DMS79 treated with DMSO at 0.1 percent for 48 hours (cell line): ENCODE measurements around the gene TRIM27.
"Not testable (repeated sequence)": the region's sequence is repeated elsewhere in the genome, so short reads cannot be mapped to it uniquely, and the experiment has no call there.

ENCODE experiments used
- DNase-seq: peaks from one replicate; lab custom pipeline; 2025; lab: John Stamatoyannopoulos, UW

TRIM27 gene, protein sequence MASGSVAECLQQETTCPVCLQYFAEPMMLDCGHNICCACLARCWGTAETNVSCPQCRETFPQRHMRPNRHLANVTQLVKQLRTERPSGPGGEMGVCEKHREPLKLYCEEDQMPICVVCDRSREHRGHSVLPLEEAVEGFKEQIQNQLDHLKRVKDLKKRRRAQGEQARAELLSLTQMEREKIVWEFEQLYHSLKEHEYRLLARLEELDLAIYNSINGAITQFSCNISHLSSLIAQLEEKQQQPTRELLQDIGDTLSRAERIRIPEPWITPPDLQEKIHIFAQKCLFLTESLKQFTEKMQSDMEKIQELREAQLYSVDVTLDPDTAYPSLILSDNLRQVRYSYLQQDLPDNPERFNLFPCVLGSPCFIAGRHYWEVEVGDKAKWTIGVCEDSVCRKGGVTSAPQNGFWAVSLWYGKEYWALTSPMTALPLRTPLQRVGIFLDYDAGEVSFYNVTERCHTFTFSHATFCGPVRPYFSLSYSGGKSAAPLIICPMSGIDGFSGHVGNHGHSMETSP

DNA sequence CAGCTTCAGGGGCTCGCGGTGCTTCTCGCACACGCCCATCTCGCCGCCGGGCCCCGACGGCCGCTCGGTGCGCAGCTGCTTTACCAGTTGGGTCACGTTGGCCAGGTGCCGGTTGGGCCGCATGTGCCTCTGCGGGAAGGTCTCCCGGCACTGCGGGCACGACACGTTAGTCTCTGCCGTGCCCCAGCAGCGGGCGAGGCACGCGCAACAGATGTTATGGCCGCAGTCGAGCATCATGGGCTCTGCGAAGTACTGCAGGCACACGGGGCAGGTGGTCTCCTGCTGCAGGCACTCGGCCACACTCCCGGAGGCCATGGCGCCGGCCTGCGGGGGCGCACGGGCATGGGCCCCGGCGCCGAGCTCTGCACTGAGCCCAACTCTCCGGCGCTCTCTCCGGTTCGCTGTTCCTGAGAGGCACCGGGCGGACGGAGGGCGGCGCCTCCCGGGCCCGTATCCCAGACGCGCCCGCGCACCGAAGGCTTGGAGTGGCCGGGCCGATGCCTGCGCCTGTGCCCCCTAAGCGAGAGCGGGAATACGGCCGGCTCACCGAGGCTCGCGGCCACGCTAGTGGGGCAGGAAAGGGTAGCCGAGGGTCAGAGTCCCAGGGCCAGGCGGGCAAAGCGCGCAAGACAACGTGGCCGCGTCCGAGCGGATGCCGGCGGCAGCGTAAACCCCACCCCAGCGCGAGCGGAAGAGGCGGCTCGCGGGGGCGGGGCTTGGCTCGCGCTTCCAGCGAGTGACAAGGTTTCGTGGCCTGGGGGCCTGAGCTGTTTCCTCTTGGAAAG lies at the start of gene TRIM27:
Gene TRIM27 (minus strand): TSS at position 668 of the 785 bp plus-strand sequence. CDS start 353 bp downstream, at position 315.
- DNase-seq = peak; percentile 79

GRCh38 chr6:28970056-28970455 lies 46.3 kb upstream of the TRIM27 start:
- not testable (repeated sequence) for DNase-seq

GRCh38 chr6:28969129-28969528 lies 45.3 kb upstream of the TRIM27 start:
- DNase-seq = no peak

- DNase-seq = no peak
These were observed 44.7 kb upstream of the TRIM27 start for GRCh38 chr6:28968476-28968875.

DNA sequence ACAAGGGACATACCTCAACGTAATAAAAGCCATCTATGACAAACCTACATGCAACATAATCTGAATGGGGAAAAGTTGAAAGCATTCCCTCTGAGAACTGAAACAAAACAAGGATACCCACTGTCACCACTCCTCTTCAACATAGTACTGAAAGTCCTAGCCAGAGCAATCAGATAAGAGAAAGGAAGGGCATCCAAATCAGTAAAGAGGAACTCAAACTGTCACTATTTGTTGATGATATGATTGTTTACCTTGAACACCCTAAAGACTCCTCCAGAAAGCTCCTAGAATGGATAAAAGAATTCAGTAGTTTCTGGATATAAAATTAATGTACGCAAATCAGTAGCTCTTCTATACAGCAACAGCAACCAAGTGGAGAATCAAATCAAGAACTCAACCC lies 41.9 kb upstream of the TRIM27 start:
- no peak for DNase-seq

GRCh38 chr6:28960846-28961500 lies 37.2 kb upstream of the TRIM27 start:
- DNase-seq = no peak

- not testable (repeated sequence) for DNase-seq
These were observed 34.9 kb upstream of the TRIM27 start for GRCh38 chr6:28958561-28959243.

GRCh38 chr6:28957795-28958314 lies 34.1 kb upstream of the TRIM27 start:
- DNase-seq = not testable (repeated sequence)

GRCh38 chr6:28956331-28956730 lies 32.5 kb upstream of the TRIM27 start:
- DNase-seq = no peak

DNA sequence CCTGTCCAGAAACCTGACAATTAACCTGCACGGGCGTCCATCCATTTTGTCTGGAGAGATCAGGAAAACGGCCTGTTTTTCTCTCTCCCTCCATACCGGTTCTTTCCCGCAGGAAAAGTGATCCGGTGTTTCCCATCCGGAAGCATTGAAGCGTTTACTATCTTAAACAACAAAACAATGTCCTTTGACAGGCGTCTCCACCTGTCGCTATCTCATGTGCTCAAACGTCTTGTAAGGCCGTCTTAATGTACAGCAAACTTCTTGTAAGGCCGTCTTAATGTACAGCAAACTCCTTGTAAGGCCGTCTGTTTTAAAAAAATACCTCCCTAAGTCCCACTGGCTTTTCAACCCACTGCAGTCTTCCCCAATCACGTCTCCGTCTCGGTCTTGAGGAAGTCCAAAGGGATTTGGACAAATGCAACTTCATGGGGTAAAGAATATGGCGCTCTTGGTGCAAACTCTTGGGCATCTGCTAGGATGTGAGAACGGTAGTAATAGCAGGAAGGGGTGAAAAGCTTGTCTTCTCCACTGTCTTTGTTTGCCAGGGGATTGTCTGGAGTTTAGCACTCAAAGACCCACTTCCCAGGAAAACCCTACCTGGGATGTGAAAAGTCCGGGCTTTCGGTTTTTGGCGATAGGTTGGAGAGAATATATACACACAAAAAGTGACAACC lies 29.9 kb upstream of the TRIM27 start:
- DNase-seq = peak; percentile 43

- DNase-seq = peak; percentile 49
These were observed 29.3 kb upstream of the TRIM27 start for GRCh38 chr6:28953039-28953584.

DNA sequence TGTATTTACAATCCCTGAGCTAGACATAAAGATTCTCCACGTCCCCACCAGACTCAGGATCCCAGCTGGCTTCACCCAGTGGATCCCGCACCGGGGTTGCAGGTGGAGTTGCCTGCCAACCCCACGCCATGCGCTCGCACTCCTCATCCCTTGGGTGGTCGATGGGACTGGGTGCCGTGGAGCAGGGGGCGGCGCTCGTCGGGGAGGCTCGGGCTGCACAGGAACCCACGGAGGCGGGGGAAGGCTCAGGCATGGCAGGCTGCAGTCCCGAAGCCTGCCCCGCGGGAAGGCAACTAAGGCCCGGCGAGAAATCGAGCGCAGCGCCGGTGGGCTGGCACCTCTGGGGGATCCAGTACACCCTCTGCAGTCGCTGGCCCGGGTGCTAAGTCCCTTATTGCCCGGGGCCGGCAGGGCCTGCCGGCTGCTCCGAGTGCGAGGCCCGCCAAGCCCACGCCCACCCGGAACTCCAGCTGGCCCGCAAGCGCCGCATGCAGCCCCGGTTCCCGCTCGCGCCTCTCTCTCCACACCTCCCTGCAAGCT lies 25.9 kb upstream of the TRIM27 start:
- DNase-seq = not testable (repeated sequence)

DNA sequence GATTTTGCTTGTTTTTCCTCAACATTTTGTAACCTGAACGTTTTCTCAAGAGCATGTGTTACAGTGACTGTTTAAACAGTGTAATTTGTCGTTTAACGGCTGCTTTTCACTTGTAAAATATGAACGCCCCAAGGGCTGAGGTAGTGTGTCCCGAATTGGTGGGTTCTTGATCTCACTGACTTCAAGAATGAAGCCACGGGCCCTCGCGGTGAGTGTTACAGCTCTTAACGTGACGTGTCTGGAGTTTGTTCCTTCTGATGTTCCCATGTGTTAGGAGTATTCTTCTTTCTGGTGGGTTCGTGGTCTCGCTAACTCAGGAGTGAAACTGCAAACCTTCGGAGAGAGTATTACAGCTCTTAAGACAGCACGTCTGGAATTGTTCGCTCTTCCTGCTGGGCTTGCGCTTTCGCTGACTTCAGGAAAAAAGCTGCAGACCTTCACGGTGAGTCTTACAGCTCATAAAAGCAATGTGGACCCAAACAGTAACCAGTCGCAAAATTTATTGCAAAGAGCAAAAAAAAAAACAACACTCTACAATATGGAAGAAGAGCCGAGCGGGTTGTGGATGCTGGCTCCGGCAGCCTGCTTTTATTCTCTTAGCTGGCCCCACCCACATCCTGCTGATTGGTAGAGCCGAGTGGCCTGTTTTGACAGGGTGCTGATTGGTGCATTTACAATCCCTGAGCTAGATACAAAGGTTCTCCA lies 25.1 kb upstream of the TRIM27 start:
- no peak for DNase-seq

DNA sequence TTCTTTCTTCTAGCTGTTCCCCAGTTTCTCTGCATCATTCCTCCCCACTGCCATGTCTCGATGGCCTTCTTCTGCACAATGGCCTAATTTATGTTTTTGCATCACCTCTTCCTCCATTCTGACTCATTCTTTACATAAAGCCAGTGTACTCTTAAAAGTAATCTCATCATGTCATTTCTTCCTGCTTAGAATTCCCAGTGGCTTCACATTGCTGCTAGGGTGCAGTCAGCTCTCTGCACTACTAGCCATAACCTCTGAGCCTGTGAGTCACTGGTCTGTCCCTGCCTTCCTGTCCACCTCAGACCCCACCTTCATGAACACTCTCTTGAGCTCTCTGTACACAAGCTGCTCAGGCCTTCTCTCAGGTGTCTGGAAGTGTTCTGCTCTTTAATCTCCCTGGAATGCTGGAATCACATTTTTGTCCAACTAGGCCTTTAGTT lies 24.1 kb upstream of the TRIM27 start:
- DNase-seq = no peak

DNA sequence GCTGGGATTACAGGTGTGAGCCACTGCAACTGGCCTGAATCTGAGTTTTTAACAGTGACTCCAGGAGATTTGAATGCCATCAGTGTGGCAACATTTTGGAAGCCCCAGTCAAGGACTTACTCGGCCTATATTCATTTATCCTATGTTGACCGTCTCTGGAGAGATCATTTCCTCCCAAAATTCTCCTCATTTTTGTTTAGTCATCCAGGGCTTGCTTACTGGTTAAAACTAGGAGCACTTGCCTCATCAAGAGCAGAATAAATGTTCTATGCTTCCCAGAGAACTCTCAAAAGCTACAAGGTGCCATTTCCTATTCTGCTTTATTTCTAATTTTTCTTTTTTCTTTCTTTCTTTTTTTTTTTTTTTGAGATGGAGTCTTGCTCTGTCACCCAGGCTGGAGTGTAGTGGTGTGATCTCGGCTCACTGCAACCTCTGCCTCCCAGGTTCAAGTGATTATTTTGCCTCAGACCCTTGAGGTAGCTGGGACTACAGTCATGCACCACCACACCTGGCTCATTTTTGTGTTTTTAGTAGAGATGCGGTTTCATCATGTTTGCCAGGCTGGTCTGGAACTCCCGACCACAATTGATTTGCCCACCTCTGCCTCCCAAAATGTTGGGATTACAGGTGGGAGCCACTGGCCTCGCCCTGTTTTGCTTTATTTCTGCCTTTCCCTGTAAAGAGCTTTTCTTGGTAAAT lies 23.4 kb upstream of the TRIM27 start:
- DNase-seq = peak; percentile 15

DNA sequence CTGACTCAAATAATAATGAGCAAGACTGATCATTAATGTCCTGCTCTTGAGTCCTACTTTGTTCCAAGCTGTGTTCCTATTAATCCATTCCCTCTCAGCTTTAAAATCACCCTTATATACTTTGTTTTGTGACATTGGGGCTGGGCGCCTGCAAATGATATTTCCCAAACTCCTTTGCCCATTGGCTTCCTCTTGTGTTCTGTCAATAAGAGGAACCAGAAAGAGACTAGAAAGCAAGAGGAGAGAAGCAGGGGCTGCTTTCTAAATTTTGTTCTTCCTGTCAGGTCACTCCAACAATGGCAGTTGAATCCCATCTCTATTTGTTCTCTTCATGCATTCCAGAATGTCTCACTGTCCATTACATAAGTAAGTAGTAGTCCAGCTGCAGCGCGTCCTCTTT lies 21.6 kb upstream of the TRIM27 start:
- no peak for DNase-seq

GRCh38 chr6:28944412-28944865 lies 20.7 kb upstream of the TRIM27 start:
- DNase-seq = peak; percentile 74

DNA sequence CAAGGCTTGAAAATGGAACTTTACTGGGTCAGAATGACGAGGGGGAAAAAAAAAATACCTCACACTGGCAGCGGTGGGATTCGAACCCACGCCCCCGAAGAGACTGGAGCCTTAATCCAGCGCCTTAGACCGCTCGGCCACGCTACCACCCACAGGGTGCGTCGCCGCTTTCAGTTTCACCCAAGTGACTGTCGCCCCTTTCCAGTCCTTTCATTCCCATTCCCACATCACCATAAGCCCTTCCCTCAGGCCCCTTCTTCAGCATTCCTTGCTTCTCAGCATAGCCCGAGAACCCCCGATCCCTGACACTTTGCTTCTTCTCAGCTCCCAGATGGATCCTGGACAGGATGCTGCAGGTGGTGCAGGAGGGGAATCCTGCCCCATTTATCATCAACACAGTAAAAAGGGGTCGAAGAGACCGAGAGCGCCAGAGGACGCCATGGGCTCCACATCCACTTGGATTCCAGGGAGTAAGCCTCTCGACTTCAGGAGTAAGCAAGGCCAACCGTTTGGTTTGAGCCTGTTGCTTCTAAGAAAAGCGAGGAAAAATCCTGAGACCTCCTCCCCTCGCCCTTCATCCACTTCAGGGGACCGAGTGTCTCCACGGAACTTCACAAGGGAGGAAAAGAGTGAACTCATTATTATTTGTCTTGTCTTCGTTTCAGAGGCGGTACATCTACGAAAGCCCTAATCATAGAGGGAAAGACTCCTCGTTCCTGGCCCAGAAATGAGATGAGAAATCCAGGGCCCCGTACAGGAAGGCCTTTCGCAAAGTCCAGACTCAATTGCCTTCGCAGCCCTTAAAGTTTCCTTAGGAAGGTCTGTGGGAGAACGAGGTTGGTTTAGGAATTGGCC lies 20.0 kb upstream of the TRIM27 start:
- DNase-seq = peak; percentile 55
